ENCODE measurements around the gene AKR7A3.

DNA sequence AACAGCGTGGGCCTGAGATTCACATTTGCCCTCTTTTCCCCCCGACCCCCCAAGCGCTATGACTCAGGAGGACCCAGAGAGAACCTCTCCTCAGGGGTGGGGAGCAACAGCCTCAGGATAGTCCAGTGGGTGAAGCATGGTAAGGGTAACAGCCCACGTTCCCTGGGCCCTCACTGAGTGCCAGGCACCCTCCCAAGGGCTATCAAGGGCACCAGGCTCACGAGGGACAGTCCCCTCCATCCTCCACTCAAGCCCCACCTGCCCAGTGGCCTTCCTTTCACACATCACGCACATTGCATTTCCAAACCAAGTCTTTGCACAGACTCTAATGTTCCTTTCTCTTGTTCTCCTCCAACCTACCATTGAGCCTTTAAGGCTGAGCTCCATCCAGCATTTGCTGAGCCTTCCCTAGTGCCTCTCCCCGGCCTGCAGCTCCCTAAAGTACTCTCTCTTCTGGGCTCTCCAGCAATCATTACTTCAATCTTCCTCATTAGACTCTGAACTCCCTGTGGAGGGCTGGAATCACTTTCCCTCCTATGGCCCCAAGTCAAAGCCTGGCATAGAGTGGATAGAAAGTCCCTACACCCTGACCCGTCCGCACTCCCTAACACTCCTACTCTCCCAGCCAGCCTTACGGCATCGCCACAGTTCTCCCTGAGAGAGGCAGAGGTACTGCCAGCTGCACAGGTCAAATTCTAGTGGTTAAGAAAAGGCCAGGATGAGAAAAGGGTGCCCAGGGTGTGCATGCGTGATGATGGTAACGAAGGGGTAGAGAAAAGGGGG is 22.3 kb upstream of the AKR7A3 start:
- TF ChIP-seq POLR2A (IDR thresholded peaks at IDR 0.05): no peak
- no peak for TF ChIP-seq CTCF (IDR thresholded peaks at IDR 0.05)

Data from thyroid gland (tissue), 4 donors.